GOT3 (cell line): ENCODE measurements around the gene MCM5.

Experiments used
- DNase-seq: peaks from one replicate; lab custom pipeline; 2025; ENCODE audit warnings: mixed read lengths; lab: John Stamatoyannopoulos, UW

Gene MCM5

DNA sequence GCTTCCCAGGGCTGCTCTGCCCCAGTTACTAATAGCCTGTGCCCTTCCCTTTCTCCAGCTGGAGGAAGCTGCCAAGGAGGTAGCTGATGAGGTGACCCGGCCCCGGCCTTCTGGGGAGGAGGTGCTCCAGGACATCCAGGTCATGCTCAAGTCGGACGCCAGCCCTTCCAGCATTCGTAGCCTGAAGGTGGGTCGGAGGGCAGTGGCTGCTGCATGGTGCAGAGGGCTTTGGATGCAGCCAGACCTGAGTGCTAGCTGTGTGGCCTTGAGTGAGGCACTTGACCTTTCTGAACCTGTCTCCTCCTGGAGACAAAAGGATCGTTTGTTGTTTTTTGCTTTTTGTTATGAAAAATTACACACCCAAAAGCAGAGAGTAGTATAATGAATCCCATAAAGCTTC lies 3.4 kb downstream of the MCM5 start:
- no peak for DNase-seq

- DNase-seq = no peak
Observed at GRCh38 chr22:35404176-35404575, 4.2 kb downstream of the MCM5 start.

- no peak for DNase-seq
Observed at GRCh38 chr22:35406443-35406842, 6.5 kb downstream of the MCM5 start.

GRCh38 chr22:35407362-35407761 lies 7.4 kb downstream of the MCM5 start:
- no peak for DNase-seq

- DNase-seq = no peak
Observed at GRCh38 chr22:35409783-35410662, 10.1 kb downstream of the MCM5 start.

DNA sequence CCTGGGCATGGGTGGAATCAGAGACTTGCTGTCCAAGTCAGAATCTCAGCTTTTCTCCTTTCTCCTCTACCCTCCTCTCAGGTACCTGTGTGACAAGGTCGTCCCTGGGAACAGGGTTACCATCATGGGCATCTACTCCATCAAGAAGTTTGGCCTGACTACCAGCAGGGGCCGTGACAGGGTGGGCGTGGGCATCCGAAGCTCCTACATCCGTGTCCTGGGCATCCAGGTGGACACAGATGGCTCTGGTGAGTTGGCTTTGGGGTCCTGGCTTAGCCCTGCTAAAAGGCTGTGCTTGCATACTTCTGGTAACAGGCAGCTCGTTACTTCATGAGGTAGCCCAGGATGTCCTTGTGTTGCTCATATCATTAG lies 10.7 kb downstream of the MCM5 start:
- no peak for DNase-seq

GRCh38 chr22:35411102-35411501 lies 11.2 kb downstream of the MCM5 start:
- no peak for DNase-seq

GRCh38 chr22:35413624-35414023 lies 13.7 kb downstream of the MCM5 start:
- no peak for DNase-seq

GRCh38 chr22:35417606-35418005 lies 17.7 kb downstream of the MCM5 start:
- no peak for DNase-seq

DNA sequence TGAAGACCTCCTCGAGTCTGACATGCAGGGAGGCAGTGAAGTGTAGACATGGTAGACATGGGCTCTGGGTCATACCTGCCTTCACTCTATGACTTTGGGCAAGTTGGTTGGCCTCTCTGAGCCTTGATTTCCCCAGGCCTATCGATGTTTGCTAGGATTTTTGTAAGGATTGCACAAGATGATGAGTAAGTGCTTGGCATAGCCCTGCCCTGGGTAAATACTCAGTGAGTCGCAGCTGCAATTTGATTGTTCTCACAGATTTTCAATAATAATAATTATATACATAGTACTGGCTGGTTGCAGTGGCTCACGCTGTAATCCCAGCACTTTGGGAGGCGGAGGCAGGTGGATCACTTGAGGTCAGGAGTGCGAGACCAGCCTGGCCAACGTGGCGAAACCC lies 18.1 kb downstream of the MCM5 start:
- DNase-seq = no peak

GRCh38 chr22:35418731-35419130 lies 18.8 kb downstream of the MCM5 start:
- no peak for DNase-seq

DNA sequence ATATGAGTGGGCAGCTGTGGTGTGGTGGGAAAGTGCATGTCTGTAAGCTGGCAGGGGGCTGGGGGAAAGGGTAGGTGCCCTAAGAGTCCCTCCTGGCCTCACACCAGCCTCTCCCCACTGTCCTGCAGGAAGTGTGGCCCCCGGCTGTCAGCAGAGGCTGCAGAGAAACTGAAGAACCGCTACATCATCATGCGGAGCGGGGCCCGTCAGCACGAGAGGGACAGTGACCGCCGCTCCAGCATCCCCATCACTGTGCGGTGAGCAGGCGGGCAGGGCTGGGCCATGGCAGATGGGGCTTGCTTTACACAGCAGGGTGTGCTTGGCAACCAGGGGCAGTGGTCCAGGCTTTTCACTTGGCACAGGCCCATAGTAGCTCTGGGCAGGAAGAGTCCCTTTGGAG lies 19.8 kb downstream of the MCM5 start:
- DNase-seq = no peak

DNA sequence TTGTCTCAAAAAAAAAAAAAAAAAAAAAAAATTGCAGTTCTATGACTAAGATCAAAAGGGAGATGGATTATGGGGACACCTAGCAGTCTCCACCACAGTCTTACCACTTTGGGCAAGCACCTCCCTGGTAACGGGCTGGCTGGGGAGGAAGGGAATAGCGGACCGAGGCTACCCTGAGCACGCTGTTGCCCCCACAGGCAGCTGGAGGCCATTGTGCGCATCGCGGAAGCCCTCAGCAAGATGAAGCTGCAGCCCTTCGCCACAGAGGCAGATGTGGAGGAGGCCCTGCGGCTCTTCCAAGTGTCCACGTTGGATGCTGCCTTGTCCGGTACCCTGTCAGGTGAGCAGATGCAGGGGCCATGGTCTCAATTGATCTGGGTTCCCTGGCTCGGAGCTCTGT lies 21.2 kb downstream of the MCM5 start:
- no peak for DNase-seq

DNA sequence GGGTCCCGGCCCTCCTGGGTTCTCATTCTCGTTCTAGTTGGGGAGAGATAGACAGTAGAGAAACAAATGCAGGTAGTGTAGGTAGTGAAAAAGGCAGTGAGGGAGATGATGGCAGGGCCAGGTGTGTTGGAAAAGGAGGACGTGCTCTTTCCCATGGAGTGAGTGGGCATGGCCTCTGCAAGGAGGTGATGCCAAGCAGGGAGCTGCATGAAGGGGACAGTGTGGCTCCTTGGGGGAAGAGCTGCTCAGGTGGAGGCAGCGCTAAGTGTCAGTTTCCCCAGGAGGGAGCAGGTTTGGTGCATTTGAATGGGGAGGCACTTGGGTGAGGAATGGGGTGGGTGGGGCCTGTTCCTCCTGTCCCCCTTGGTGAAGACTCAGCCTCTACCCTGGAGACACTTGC lies 22.2 kb downstream of the MCM5 start:
- no peak for DNase-seq

- no peak for DNase-seq
Observed at GRCh38 chr22:35422936-35423335, 23.0 kb downstream of the MCM5 start.

DNA sequence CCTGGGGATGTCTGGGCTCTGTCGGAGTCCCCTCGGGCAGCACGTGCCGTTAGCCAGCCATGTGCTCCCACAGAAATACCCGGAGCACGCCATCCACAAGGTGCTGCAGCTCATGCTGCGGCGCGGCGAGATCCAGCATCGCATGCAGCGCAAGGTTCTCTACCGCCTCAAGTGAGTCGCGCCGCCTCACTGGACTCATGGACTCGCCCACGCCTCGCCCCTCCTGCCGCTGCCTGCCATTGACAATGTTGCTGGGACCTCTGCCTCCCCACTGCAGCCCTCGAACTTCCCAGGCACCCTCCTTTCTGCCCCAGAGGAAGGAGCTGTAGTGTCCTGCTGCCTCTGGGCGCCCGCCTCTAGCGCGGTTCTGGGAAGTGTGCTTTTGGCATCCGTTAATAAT lies 24.1 kb downstream of the MCM5 start:
- no peak for DNase-seq

DNA sequence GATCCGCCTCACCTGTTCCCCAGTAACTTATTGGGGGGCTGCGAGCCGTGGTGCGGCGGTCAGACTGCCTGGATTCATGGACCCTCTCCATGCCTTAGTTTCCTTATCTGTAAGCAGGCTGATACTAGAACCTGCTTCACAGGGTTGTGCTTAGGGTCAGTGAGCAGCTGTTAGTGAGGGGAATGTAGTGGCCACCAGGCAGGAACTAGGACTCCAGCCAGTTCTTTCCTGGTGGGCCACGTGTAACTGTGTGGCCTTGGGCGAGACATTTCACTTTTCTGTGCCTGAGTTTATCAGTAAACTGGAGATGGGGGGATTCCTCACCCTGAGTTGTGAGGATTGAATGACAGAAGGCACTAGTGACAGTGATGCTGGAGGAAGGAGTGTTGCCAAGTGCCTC lies 24.8 kb downstream of the MCM5 start:
- DNase-seq = no peak

DNA sequence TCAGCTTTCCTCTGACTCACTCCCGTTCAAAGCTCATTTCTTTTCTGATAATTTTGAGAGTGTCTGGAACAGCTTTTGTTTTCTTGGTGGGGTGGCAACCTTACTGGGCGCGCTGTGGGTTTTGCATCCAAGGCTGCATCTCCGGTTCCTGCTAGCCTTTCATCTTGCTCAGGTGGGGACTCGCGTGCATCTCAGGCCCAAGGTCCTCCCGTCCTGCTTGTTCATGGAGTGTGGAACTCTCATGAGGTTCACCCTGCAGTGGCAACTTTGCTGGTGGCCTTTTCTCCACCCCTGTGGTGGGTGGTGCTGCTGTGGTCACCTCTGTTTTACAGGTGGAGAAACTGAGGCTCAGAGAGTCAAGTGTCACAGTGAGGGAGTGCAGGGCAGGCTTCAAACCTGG lies 25.6 kb downstream of the MCM5 start:
- no peak for DNase-seq

DNA sequence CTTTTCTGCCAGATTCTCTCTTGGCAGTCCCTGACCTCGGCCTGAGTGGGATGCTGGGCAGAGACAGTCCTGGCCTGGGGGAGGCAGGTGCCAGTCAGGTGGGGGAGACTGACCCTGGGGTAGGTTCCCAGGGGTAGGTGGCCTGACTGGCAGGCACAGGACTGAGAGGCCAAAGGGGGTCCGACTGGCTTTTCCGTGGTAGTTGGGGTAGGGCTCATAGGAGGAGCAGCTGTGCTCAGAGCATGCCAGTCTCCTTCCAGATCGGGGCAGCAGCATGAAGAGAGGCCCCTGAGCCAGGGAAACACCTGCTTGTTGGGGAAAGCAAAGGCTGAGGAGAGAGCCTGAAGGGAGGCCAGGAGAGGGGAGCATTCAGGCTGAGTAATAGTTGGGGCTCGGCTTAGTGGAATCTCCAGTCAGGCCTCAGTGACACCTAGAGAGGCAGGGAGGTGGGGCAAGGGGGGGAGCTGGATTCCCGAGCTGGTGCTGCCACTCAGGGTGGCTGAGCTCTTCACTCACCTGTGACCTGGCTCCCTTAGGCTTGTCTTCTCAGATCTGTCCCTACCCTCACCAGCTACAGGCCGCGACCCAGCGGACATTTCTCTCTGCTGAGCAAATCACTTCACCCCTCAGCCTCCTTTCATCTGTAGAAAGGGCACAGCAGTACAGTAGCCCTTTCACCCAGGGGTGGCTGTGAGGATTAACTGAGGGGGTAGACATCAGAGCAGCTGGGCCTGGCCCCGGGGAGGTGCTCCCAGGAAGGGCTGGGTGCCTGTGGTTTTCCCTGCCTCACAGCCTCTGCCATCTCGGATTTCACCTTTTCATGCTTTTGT lies 26.2 kb downstream of the MCM5 start:
- no peak for DNase-seq

- DNase-seq = no peak
Observed at GRCh38 chr22:35426801-35427140, 26.8 kb downstream of the MCM5 start.

DNA sequence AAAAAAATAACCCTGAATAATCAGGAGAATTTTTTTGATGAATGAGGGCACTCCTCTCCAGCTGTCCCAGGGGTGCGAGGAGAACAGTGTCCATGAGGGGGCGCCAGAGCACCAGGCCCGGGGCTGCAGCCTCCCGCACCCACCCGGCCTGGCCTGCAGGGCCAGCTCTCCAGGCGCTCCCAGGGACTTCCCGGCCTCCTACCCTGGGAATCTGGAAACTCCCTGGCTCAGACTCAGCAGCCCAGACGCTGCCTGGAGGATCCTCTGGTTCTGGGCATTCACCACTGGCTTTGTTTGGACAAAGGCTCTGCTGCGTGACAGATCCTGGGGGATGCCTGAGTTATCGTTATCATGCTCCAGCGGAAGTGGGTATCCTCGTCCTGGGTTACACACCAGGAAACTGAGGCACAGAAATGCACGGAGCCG lies 31.0 kb downstream of the MCM5 start:
- DNase-seq = peak; percentile 46

DNA sequence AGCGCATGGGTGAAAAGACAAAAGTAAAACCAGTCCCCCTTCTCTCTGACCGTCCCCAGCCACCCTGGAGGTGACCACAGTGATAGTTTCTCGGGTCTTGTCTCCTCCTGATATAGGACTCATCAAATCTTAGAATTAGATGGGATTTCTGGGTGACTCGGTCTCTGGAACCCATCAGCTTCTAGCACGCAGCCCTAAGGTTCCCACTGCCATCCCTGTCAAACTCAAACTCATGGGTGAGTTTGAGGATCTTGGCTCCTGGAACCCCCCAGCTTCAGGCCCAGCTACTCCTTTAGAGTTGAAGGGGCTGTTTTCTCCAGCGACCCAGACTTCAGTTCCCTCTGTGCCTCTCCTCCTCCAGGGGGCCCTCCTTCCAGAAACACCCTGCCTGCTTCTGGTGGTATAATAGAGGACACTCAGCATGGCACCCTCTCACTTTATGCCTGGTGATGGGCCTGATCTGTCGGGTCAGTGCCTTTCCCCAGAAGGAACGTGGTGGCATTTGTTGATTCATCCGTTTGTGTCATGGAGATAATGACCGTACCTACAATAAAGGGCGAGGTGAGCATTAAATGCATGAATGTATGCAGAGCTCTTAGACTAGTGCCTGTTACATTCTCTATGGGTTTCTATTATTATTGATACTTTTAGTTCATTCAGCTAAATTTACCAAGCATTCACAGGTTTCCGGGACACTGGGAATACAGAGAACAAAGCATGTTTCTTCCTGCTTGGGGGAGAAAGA lies 31.7 kb downstream of the MCM5 start:
- no peak for DNase-seq
